ENCODE data around the gene GABBR2.
A peak's percentile ranks its signal among the peaks of the same experiment; 100 is the strongest.

GABBR2 gene

DNA sequence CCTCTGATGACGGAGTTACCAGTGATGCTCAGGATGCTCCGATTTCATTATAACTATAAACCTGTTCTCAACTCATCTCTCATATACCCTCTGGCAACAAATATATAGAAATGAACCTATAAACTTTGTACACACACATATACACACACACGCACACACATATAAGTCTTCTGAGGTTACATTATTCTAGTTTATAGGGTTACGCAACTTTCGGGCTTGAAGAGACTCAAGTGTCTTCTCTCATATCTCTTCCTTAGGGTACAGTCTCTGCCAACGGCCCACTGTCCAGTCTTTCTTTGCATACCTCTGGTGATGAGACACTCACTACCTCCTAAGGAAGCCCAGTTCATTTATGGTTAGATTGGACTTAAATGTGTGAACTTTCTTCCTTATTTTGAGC, 383.9 kb downstream of the GABBR2 start:
- no peak for DNase-seq (ENCODE audit: low spot score in 2 of 2)
- in situ Hi-C loops (cut with MboI; ENCODE audit: low sequenced_read_pairs), result no loop called here
- H3K4me3 ChIP-seq, result no peak overlapping the region
- H3K9me3 ChIP-seq, result no peaks in the 10 kb centered on the region
- no peaks in the 10 kb centered on the region for H3K27me3 ChIP-seq (ENCODE audit: low read depth)
- no peaks in the 10 kb centered on the region for H3K4me1 ChIP-seq
- no peaks in the 10 kb centered on the region for H3K36me3 ChIP-seq (replicated peaks)

- H3K4me3 ChIP-seq, result no peak overlapping the region
- no peaks in the 10 kb centered on the region for H3K27me3 ChIP-seq (ENCODE audit: low read depth)
- no peaks in the 10 kb centered on the region for H3K9me3 ChIP-seq
- in situ Hi-C loops (cut with MboI; ENCODE audit: low sequenced_read_pairs), result no loop called here
- H3K36me3 ChIP-seq (replicated peaks), result no peaks in the 10 kb centered on the region
- no peak for DNase-seq (ENCODE audit: low spot score in 2 of 2)
- no peaks in the 10 kb centered on the region for H3K4me1 ChIP-seq
These were observed 385.0 kb downstream of the GABBR2 start for GRCh38 chr9:98323831-98324135.

GRCh38 chr9:98323051-98323830, 385.5 kb downstream of the GABBR2 start:
- no peaks in the 10 kb centered on the region for H3K36me3 ChIP-seq (replicated peaks)
- no peaks in the 10 kb centered on the region for H3K4me1 ChIP-seq
- no peak overlapping the region for H3K4me3 ChIP-seq
- no peak for DNase-seq (ENCODE audit: low spot score in 2 of 2)
- no peaks in the 10 kb centered on the region for H3K9me3 ChIP-seq
- H3K27me3 ChIP-seq (ENCODE audit: low read depth), result no peaks in the 10 kb centered on the region
- in situ Hi-C loops (cut with MboI; ENCODE audit: low sequenced_read_pairs), result no loop called here

GRCh38 chr9:98321269-98321668, 387.5 kb downstream of the GABBR2 start:
- Histone ChIP-seq H3K4me1 (no peaks in the 10 kb centered on the region), H3K36me3 (replicated peaks) (no peaks in the 10 kb centered on the region), H3K9me3 (no peaks in the 10 kb centered on the region), H3K27me3 (ENCODE audit: low read depth) (no peaks in the 10 kb centered on the region), H3K4me3 (no peak overlapping the region)
- in situ Hi-C loops (cut with MboI; ENCODE audit: low sequenced_read_pairs), result no loop called here
- no peak for DNase-seq (ENCODE audit: low spot score in 2 of 2)

GRCh38 chr9:98318834-98319478, 389.8 kb downstream of the GABBR2 start:
- in situ Hi-C loops (cut with MboI; ENCODE audit: low sequenced_read_pairs), result loop anchor here (5.0 kb wide), 1 partner anchor 453 kb away; no protein-coding TSS in a partner anchor
- DNase-seq (ENCODE audit: low spot score in 2 of 2), result no peak

GRCh38 chr9:98318041-98318790, 390.5 kb downstream of the GABBR2 start:
- no peaks in the 10 kb centered on the region for H3K27me3 ChIP-seq (ENCODE audit: low read depth)
- H3K4me3 ChIP-seq, result no peak overlapping the region
- no peaks in the 10 kb centered on the region for H3K36me3 ChIP-seq (replicated peaks)
- H3K4me1 ChIP-seq, result no peaks in the 10 kb centered on the region
- DNase-seq (ENCODE audit: low spot score in 2 of 2), result no peak
- no peaks in the 10 kb centered on the region for H3K9me3 ChIP-seq
- in situ Hi-C loops (cut with MboI; ENCODE audit: low sequenced_read_pairs), result loop anchor here (5.0 kb wide), 1 partner anchor 454 kb away; no protein-coding TSS in a partner anchor

More at GRCh38 chr9:98318834-98319478, 389.8 kb downstream of the GABBR2 start:
- H3K9me3 ChIP-seq, result no peaks in the 10 kb centered on the region
- H3K36me3 ChIP-seq (replicated peaks), result no peaks in the 10 kb centered on the region
- H3K27me3 ChIP-seq (ENCODE audit: low read depth), result no peaks in the 10 kb centered on the region
- H3K4me3 ChIP-seq, result no peak overlapping the region
- H3K4me1 ChIP-seq, result no peaks in the 10 kb centered on the region

DNA sequence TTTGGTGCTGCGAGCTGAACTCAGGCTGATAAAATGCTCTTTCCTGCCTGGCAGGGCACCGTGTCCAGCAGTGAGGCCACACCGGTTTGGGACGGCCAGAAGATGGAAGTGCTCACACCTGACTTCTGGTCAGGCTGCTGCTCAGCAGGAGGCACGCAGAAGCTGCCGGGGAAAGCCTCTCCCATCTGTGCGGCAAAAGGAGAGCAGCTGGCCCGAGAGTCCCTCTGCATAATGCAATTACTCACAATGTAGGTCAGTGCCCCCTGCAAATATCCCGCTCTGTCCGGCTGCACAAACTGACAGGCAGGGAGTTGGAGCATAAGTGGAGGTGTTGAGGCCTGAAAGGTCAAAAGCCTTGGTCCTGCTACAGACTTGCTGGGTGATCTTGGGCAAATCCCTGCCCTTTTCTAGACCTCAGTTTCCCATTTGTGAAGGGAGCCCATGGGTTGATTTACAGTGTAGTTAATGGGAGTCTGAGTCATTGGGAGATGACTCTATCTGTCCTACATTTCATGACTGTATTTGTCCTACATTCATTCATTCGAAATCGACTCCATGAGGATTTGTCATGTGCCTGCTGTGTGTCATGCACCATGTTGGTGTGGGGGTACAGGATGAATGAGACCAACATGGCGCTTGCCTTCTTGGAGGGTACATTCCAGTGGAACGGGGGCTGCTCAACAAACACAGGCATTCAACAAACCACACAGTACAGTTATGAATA, 391.4 kb downstream of the GABBR2 start:
- H3K4me3 ChIP-seq, result no peak overlapping the region
- DNase-seq (ENCODE audit: low spot score in 2 of 2), result no peak
- H3K9me3 ChIP-seq, result no peaks in the 10 kb centered on the region
- in situ Hi-C loops (cut with MboI; ENCODE audit: low sequenced_read_pairs), result loop anchor here (5.0 kb wide), 1 partner anchor 455 kb away; no protein-coding TSS in a partner anchor
- no peaks in the 10 kb centered on the region for H3K36me3 ChIP-seq (replicated peaks)
- H3K4me1 ChIP-seq, result no peaks in the 10 kb centered on the region
- no peaks in the 10 kb centered on the region for H3K27me3 ChIP-seq (ENCODE audit: low read depth)

GRCh38 chr9:98316445-98317133, 392.1 kb downstream of the GABBR2 start:
- no peaks in the 10 kb centered on the region for H3K9me3 ChIP-seq
- in situ Hi-C loops (cut with MboI; ENCODE audit: low sequenced_read_pairs), result loop anchor here (5.0 kb wide), 1 partner anchor 456 kb away; no protein-coding TSS in a partner anchor
- DNase-seq (ENCODE audit: low spot score in 2 of 2), result no peak
- H3K36me3 ChIP-seq (replicated peaks), result no peaks in the 10 kb centered on the region
- no peaks in the 10 kb centered on the region for H3K4me1 ChIP-seq
- H3K27me3 ChIP-seq (ENCODE audit: low read depth), result no peaks in the 10 kb centered on the region
- H3K4me3 ChIP-seq, result no peak overlapping the region

- peak; percentile 58 to 92 for DNase-seq (ENCODE audit: low spot score in 2 of 2)
- Histone ChIP-seq H3K4me3 (no peak overlapping the region), H3K9me3 (no peaks in the 10 kb centered on the region), H3K36me3 (replicated peaks) (no peaks in the 10 kb centered on the region), H3K27me3 (ENCODE audit: low read depth) (no peaks in the 10 kb centered on the region), H3K4me1 (no peaks in the 10 kb centered on the region)
- in situ Hi-C loops (cut with MboI; ENCODE audit: low sequenced_read_pairs), result loop anchor here (5.0 kb wide), 1 partner anchor 457 kb away; no protein-coding TSS in a partner anchor
These were observed 393.1 kb downstream of the GABBR2 start for GRCh38 chr9:98315551-98316060.

GRCh38 chr9:98315067-98315453, 393.7 kb downstream of the GABBR2 start:
- Histone ChIP-seq H3K9me3 (no peaks in the 10 kb centered on the region), H3K4me1 (no peaks in the 10 kb centered on the region), H3K36me3 (replicated peaks) (no peaks in the 10 kb centered on the region), H3K27me3 (ENCODE audit: low read depth) (no peaks in the 10 kb centered on the region), H3K4me3 (no peak overlapping the region)
- DNase-seq (ENCODE audit: low spot score in 2 of 2), result no peak
- in situ Hi-C loops (cut with MboI; ENCODE audit: low sequenced_read_pairs), result loop anchor here (5.0 kb wide), 1 partner anchor 457 kb away; no protein-coding TSS in a partner anchor

GRCh38 chr9:98314381-98315066, 394.2 kb downstream of the GABBR2 start:
- no peaks in the 10 kb centered on the region for H3K36me3 ChIP-seq (replicated peaks)
- no peaks in the 10 kb centered on the region for H3K9me3 ChIP-seq
- no peak overlapping the region for H3K4me3 ChIP-seq
- H3K27me3 ChIP-seq (ENCODE audit: low read depth), result no peaks in the 10 kb centered on the region
- no peaks in the 10 kb centered on the region for H3K4me1 ChIP-seq
- DNase-seq (ENCODE audit: low spot score in 2 of 2), result no peak
- in situ Hi-C loops (cut with MboI; ENCODE audit: low sequenced_read_pairs), result loop anchor here (5.0 kb wide), 1 partner anchor 458 kb away; no protein-coding TSS in a partner anchor

DNA sequence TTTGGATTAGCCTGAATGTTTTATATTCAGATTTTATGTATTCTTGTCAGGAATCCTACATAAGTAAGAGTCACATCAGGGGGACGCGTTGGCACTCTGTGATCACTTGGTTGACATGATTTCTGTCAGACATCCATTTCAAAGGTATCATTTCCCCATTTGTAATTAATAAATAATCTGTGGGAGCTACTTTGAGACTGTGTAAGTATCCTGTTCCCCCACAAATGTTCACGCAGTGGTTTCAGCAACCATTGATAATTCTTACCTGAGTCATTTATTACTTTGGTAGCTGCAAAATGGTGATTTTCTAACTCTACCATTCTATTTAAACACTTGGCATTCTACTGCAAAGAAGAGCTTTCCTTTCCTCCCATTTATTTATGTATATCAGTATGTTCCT, 396.4 kb downstream of the GABBR2 start:
- no peak overlapping the region for H3K4me3 ChIP-seq
- H3K9me3 ChIP-seq, result no peaks in the 10 kb centered on the region
- no peaks in the 10 kb centered on the region for H3K36me3 ChIP-seq (replicated peaks)
- in situ Hi-C loops (cut with MboI; ENCODE audit: low sequenced_read_pairs), result no loop called here
- no peaks in the 10 kb centered on the region for H3K4me1 ChIP-seq
- no peak for DNase-seq (ENCODE audit: low spot score in 2 of 2)
- H3K27me3 ChIP-seq (ENCODE audit: low read depth), result no peaks in the 10 kb centered on the region

Measured in HAP-1 (cell line).